GM12878 (cell line): Measurements from ENCODE around the gene ABI1. TPM values are rescaled to one million over a fixed set of nuclear protein-coding genes. Genes with fewer than 3 reads are reported as not detected.
A peak's percentile ranks its signal among the peaks of the same experiment; 100 is the strongest.

Experiments used
- ATAC-seq: fragments of 200-7000 bp; cut with Tn5 transposase; 3 replicates; pipeline ENCODE4 v1.9.1; 2020; ENCODE audit warnings: mild to moderate bottlenecking, moderate library complexity
- BruUV-seq: library from RNA; stranded (reverse); fragments of 400-500 nt; replicated peaks from 2 replicates; lab custom pipeline; 2021; lab: Mats Ljungman, UMichigan
- CTCF ChIA-PET: fragments of 300-600 bp; sonication (Branson Sonifier 250); formaldehyde crosslinking; extraction: SDS; loops from one replicate; lab custom pipeline; 2021; ENCODE audit warnings: inconsistent platforms; lab: Yijun Ruan, JAX
- POLR2A ChIA-PET: fragments of 350-600 bp; formaldehyde crosslinking; extraction: SDS; loops from one replicate; lab custom pipeline; 2021; ENCODE audit warnings: inconsistent platforms; lab: Charles Lee
- RAD21 ChIA-PET: fragments of 300-600 bp; sonication (Branson Sonifier 250); formaldehyde crosslinking; loops from one replicate; lab custom pipeline; 2023; ENCODE audit warnings: antibody characterized with exemption; ENCODE audit not compliant: unreplicated experiment; lab: Charles Lee
- SMC1A ChIA-PET: fragments of 300-600 bp; sonication (Branson Sonifier 250); formaldehyde crosslinking; loops from one replicate; lab custom pipeline; 2023; ENCODE audit not compliant: unreplicated experiment, uncharacterized antibody; lab: Charles Lee
- DNase-seq: peaks from one replicate; pipeline ENCODE4 v3.0.0-alpha.2; 2011; ENCODE audit warnings: low read depth, low spot score
- FAIRE-seq: peaks from 3 replicates; lab custom pipeline; 2011; peaks lifted over from hg19 to GRCh38; lab: Jason Lieb, UNC
- H2AFZ ChIP-seq: 2 replicates; pipeline ENCODE4 v1.6.0; 2011; ENCODE audit warnings: low read depth, low read length, control low read depth; ENCODE audit not compliant: control insufficient read depth
- H3K27ac ChIP-seq: 2 replicates; pipeline ENCODE4 v1.5.1; 2011; ENCODE audit warnings: control low read depth; ENCODE audit not compliant: control insufficient read depth, insufficient read depth
- H3K27me3 ChIP-seq, 2 experiments: replicated peaks in 1 of 2; 2 replicates each; pipeline versions ENCODE4 v1.6.0 to v1.6.1; 2011; ENCODE audit warnings: low read length in 1 of 2; ENCODE audit not compliant: control insufficient read depth in 2 of 2, insufficient read depth in 2 of 2
- H3K36me3 ChIP-seq, 2 experiments: 2 replicates each; pipeline ENCODE4 v1.5.1; 2011; ENCODE audit warnings: low read length in 1 of 2; ENCODE audit not compliant: control insufficient read depth in 2 of 2, insufficient read depth in 2 of 2
- H3K4me1 ChIP-seq: 2 replicates; pipeline ENCODE4 v1.6.1; 2011; ENCODE audit warnings: mild to moderate bottlenecking, low read length, moderate library complexity, mixed read lengths; ENCODE audit not compliant: control insufficient read depth, insufficient read depth
- H3K4me2 ChIP-seq: 2 replicates; pipeline ENCODE4 v1.6.0; 2011; ENCODE audit warnings: control low read depth; ENCODE audit not compliant: control insufficient read depth, insufficient read depth
- H3K4me3 ChIP-seq: fragments of 200-600 bp; sonication (generic); 2 replicates; pipeline ENCODE4 v1.5.1; 2016
- H3K79me2 ChIP-seq: 2 replicates; pipeline ENCODE4 v1.6.0; 2011; ENCODE audit warnings: low read length; ENCODE audit not compliant: control insufficient read depth, insufficient read depth
- H3K9ac ChIP-seq: 2 replicates; pipeline ENCODE4 v1.8.0; 2011; ENCODE audit warnings: low read length, control low read depth, mixed read lengths; ENCODE audit not compliant: control insufficient read depth, insufficient read depth
- H3K9me3 ChIP-seq: replicated peaks from 3 replicates; pipeline ENCODE4 v1.5.1; 2011; ENCODE audit warnings: mild to moderate bottlenecking, low read length; ENCODE audit not compliant: control insufficient read depth, insufficient read depth
- H4K20me1 ChIP-seq: 2 replicates; pipeline ENCODE4 v1.6.0; 2011; ENCODE audit not compliant: control insufficient read depth, insufficient read depth
- BACH1 ChIP-seq: fragments of 450-650 bp; IDR thresholded peaks from 2 replicates; pipeline ENCODE4 v1.6.1; 2017; ENCODE audit warnings: mild to moderate bottlenecking, borderline replicate concordance
- E2F4 ChIP-seq: IDR thresholded peaks from 2 replicates; pipeline ENCODE4 v1.6.1; 2012; ENCODE audit warnings: low read depth, low read length, improper control_type of control experiment
- ESRRA ChIP-seq: IDR thresholded peaks from 2 replicates; pipeline ENCODE4 v1.6.1; 2012; ENCODE audit warnings: mild to moderate bottlenecking, low read length, improper control_type of control experiment
- IKZF2 ChIP-seq, 2 experiments: fragments of 450-650 bp; IDR thresholded peaks; 2 replicates each; pipeline ENCODE4 v1.6.1; 2017; ENCODE audit warnings: mild to moderate bottlenecking in 2 of 2, moderate library complexity in 2 of 2
- MEF2A ChIP-seq: IDR thresholded peaks from 2 replicates; pipeline ENCODE4 v1.6.1; 2011; ENCODE audit warnings: low read depth, mild to moderate bottlenecking, low read length, moderate library complexity; ENCODE audit not compliant: insufficient read depth
- MTA2 ChIP-seq: fragments of 450-650 bp; IDR thresholded peaks from 2 replicates; pipeline ENCODE4 v1.6.1; 2016; ENCODE audit warnings: low read depth, mild to moderate bottlenecking, moderate library complexity
- MTA3 ChIP-seq: IDR thresholded peaks from 2 replicates; pipeline ENCODE4 v1.6.1; 2012; ENCODE audit warnings: low read length, inconsistent platforms, borderline replicate concordance
- MYC ChIP-seq: IDR thresholded peaks from 2 replicates; pipeline ENCODE4 v1.6.1; 2011; ENCODE audit warnings: mild to moderate bottlenecking, low read length, moderate library complexity, inconsistent platforms; ENCODE audit not compliant: insufficient read depth, insufficient replicate concordance, insufficient read length, severe bottlenecking
- NFYA ChIP-seq: IDR thresholded peaks from 2 replicates; pipeline ENCODE4 v1.6.1; 2011; ENCODE audit warnings: low read depth, mild to moderate bottlenecking, low read length, improper control_type of control experiment, borderline replicate concordance
- NR2F1 ChIP-seq: fragments of 450-650 bp; conservative IDR thresholded peaks from 2 replicates; pipeline ENCODE4 v1.6.1; 2017; ENCODE audit warnings: mild to moderate bottlenecking
- NRF1 ChIP-seq: conservative IDR thresholded peaks from 2 replicates; pipeline ENCODE4 v1.6.1; 2011; ENCODE audit warnings: mild to moderate bottlenecking, low read depth, low read length, improper control_type of control experiment
- PBX3 ChIP-seq: IDR thresholded peaks from 2 replicates; pipeline ENCODE4 v1.6.1; 2011; ENCODE audit warnings: mild to moderate bottlenecking, low read depth, low read length, moderate library complexity; ENCODE audit not compliant: insufficient replicate concordance
- WGBS: methylation state at CpG from one replicate; pipeline ENCODE4 v1.1.6; 2016; ENCODE audit warnings: low lambda C conversion rate; ENCODE audit not compliant: insufficient replicate concordance, insufficient coverage; ENCODE audit errors: missing lambda C conversion rate; 5-methylcytosine and 5-hydroxymethylcytosine counted together
- in situ Hi-C: fragments of 300-500 bp; cut with MboI; formaldehyde crosslinking; loops from 9 replicates; pipeline ENCODE4 v1.14.3; 2018; ENCODE audit warnings: mixed read lengths
- intact Hi-C: fragments of 100-400 bp; cut with micrococcal nuclease; formaldehyde crosslinking; loops from one replicate; pipeline ENCODE4 v1.14.2; 2022; ENCODE audit not compliant: unreplicated experiment
- polyA plus RNA-seq, 11 experiments: library from polyadenylated mRNA; depleted of rRNA in 4 of 11; unstranded in 6 of 11; stranded (reverse) in 5 of 11; fragments of >200 nt; fragmentation: Nextera tagmentation in 4 of 11; fragmentation: Illumina TruSeq in 1 of 11; extraction: Ambion mirVana in 4 of 11; extraction: Trizol in 1 of 11; gene quantifications; 1 replicate in 1 of 11; 2 replicates in 10 of 11; pipeline versions ENCODE4 v1.2.1 to v1.2.3, GENCODE V29; 2011 to 2016; ENCODE audit warnings: inconsistent platforms in 2 of 11, missing spikeins in 2 of 11, low read depth in 1 of 11
- total RNA-seq, 4 experiments: library from RNA; depleted of rRNA in 3 of 4; stranded (reverse); fragments of >200 nt in 3 of 4; fragmentation: Illumina TruSeq in 1 of 4; extraction: Trizol in 1 of 4; gene quantifications; 2 replicates each; pipeline versions ENCODE4 v1.2.1 to v1.2.3, GENCODE V29; 2013 to 2021

Gene ABI1
- total and polyA plus RNA-seq, 10 of the 15 experiments (the other 5 are each of a cell fraction or from before 2014, with no cell fraction given): 31.2 to 73.2 (median 50.7) TPM

GRCh38 chr10:26779176-26779860 is 81.4 kb downstream of the ABI1 start:
- TF ChIP-seq NR2F1 (no peak), ESRRA (no peak)
- Histone ChIP-seq H3K9me3 (no peaks in the 10 kb centered on the region; the same call in 2 of the 3 replicates), H3K4me2 (peak overlapping the region; percentile 44; the same call in 1 of the 2 replicates), H3K27ac (peak overlapping the region; percentile 28; the same call in 1 of the 2 replicates), H3K4me3 (no peak overlapping the region), H3K79me2 (peaks cover 85% of the 10 kb centered on the region), H3K27me3 (no peaks in the 10 kb centered on the region), H3K4me1 (peaks cover 34% of the 10 kb centered on the region), H3K36me3 (peaks cover 0 to 8% of the 10 kb centered on the region in 2 experiments; a peak in 3 of 4 replicates), H4K20me1 (no peaks in the 10 kb centered on the region), H2AFZ (no peak overlapping the region), H3K9ac (no peak overlapping the region; the same call in 1 of the 2 replicates)
- ChIA-PET SMC1A (interaction anchor here (1.1 to 4.3 kb wide), 12 partner anchors 8 to 78 kb away, joined by 3 to 31 read pairs (median 7); no protein-coding TSS in a partner anchor), POLR2A (interaction anchor here (0.6 to 2.7 kb wide), 5 partner anchors 8 to 82 kb away, joined by 3 to 14 read pairs (median 7); partner anchors contain the start of gene ABI1), CTCF (interaction anchor here (0.8 to 1.6 kb wide), 4 partner anchors 12 to 103 kb away, joined by 4 to 5 read pairs (median 4); no protein-coding TSS in a partner anchor), RAD21 (interaction anchor here (0.8 to 2.4 kb wide), 4 partner anchors 10 to 39 kb away, joined by 3 to 9 read pairs (median 5); no protein-coding TSS in a partner anchor)
- no peak for ATAC-seq
- no peak for FAIRE-seq
- DNase-seq: no peak
- no TSS peak for BruUV-seq
- intact Hi-C loops (no loop called here), in situ Hi-C loops (no loop called here)
- 71% methylated on average over 4 of the region's 4 CpGs for WGBS

- Histone ChIP-seq H2AFZ (no peak overlapping the region), H3K4me2 (no peak overlapping the region), H3K9ac (no peak overlapping the region), H3K36me3 (peaks cover 0 to 4% of the 10 kb centered on the region in 2 experiments; a peak in 3 of 4 replicates), H3K79me2 (peaks cover 87% of the 10 kb centered on the region), H3K4me1 (peaks cover 34% of the 10 kb centered on the region), H3K27ac (no peak overlapping the region), H3K9me3 (no peaks in the 10 kb centered on the region; the same call in 2 of the 3 replicates), H3K4me3 (no peak overlapping the region), H3K27me3 (no peaks in the 10 kb centered on the region), H4K20me1 (no peaks in the 10 kb centered on the region)
- ChIA-PET RAD21 (interaction anchor here (1.1 kb wide), 1 partner anchor 52 kb away, joined by 3 read pairs; no protein-coding TSS in a partner anchor), SMC1A (interaction anchor here (1.2 kb wide), 1 partner anchor 17 kb away, joined by 3 read pairs; no protein-coding TSS in a partner anchor), POLR2A (interaction anchor here (1.0 to 1.6 kb wide), 2 partner anchors 30 to 82 kb away, joined by 4 read pairs; no protein-coding TSS in a partner anchor), CTCF (no interaction called here)
- no TSS peak for BruUV-seq
- ATAC-seq (no peak), FAIRE-seq (no peak), DNase-seq (no peak)
- WGBS: 95% methylated on average over 2 of the region's 2 CpGs
- in situ Hi-C loops (no loop called here), intact Hi-C loops (no loop called here)
- no peak for TF ChIP-seq NRF1
- no peak for TF ChIP-seq BACH1
- no peak for TF ChIP-seq IKZF2 (IDR thresholded peaks at IDR 0.05)
- TF ChIP-seq MTA3: no peak
- no peak for TF ChIP-seq E2F4
- no peak for TF ChIP-seq MTA2
- no peak for TF ChIP-seq PBX3
- no peak for TF ChIP-seq NFYA
- TF ChIP-seq MYC: no peak
- no peak for TF ChIP-seq MEF2A
These were observed 83.1 kb downstream of the ABI1 start for GRCh38 chr10:26777686-26778085.
